ENCODE data around the gene TAGLN2. TPM values are rescaled to one million over a fixed set of nuclear protein-coding genes. Genes with fewer than 3 reads are reported as not detected.
"Not testable (repeated sequence)": the region's sequence is repeated elsewhere in the genome, so short reads cannot be mapped to it uniquely, and the experiment has no call there.

The TAGLN2 gene
- polyA plus RNA-seq, 2 of the 4 experiments (the other 2 are of a cell fraction), result 536 to 811 TPM

- POLR2A ChIA-PET, result no interaction called here
- CTCF ChIA-PET, result interaction anchor here (1.2 to 2.1 kb wide), 5 partner anchors 9 to 739 kb away, joined by 3 to 12 read pairs (median 7); no protein-coding TSS in a partner anchor
- H3K4me2 ChIP-seq, result no peak overlapping the region
- no peak for ATAC-seq
- TF ChIP-seq ATOH8 (CRISPR knock-in tag; IDR thresholded peaks at IDR 0.05; ENCODE audit: low read depth) (no peak), FOSL2 (IDR thresholded peaks at IDR 0.05) (no peak), FOSL2 (CRISPR knock-in tag; IDR thresholded peaks at IDR 0.05) (no peak), KDM5A (IDR thresholded peaks at IDR 0.05) (no peak), ELK1 (IDR thresholded peaks at IDR 0.05; ENCODE audit: low read depth, low read length) (no peak), BHLHE40 (IDR thresholded peaks at IDR 0.05; ENCODE audit: low read depth, low read length) (no peak), GATA3 (IDR thresholded peaks at IDR 0.05; ENCODE audit: borderline replicate concordance) (no peak), MAZ (IDR thresholded peaks at IDR 0.05; ENCODE audit: borderline replicate concordance, low read depth, low read length) (no peak), POLR2AphosphoS2 (conservative IDR thresholded peaks at IDR 0.05; ENCODE audit: low read length) (no peak), SMC3 (IDR thresholded peaks at IDR 0.05) (no peak)
- H3K27ac ChIP-seq, result no peak overlapping the region
- WGBS (ENCODE audit: missing lambda C conversion rate), result 90% methylated on average over 2 of the region's 2 CpGs
- no peaks in the 10 kb centered on the region for H3K4me1 ChIP-seq
- DNase-seq (ENCODE audit: low read depth in 1 of 2, low spot score in 1 of 2), result no peak
- H3K4me3 ChIP-seq, result no peak overlapping the region
- FAIRE-seq, result no peak
- no peaks in the 10 kb centered on the region for H3K9me3 ChIP-seq
Observed at GRCh38 chr1:159900755-159901360, 24.4 kb downstream of the TAGLN2 start.

DNA sequence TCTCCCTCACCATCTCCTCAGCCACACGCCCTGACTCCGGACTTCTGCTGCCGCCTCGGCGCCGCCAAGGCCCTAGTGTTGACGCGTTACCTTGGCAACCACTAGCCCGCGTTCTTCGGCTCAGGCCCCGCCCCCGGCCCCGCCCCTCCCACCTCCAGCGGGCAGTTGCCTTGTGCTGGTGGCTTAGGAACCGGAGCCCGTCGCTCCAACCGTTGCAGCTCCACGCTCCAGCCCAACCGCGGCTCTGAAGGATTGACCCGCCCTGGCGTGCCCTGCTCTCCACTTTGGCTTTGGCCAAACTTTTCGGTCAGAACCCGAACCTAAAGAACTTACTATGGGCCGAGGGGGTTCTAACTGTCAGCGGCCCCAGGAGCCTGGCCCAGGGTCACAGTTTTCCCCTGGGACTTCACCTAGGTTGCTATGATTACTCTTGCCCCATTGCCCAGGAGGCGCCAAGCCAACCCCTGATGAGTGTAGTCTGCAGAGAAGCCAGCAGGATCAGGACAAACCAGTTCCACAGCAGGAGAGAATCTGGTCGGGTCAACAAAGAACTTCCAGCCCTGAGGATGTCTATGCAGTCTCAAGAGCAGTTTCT, 25.1 kb downstream of the TAGLN2 start, which contains the start of gene CFAP45:
Gene CFAP45, minus strand, starts transcription at position 80 of the 595 bp plus-strand sequence. Its CDS starts 67 bp downstream, at position 13.
- Histone ChIP-seq H3K27ac (peak within 1 kb of the TSS in 1 of 2 experiments; percentile 13; a peak in 1 of 6 replicates), H3K4me3 (no peak within 1 kb of the TSS)

GRCh38 chr1:159899634-159900033, 25.7 kb downstream of the TAGLN2 start:
- peak overlapping the region; percentile 50 for H3K4me2 ChIP-seq
- H3K4me1 ChIP-seq; FAIRE-seq; DNase-seq (ENCODE audit: low read depth in 1 of 2, low spot score in 1 of 2); ATAC-seq; H3K9me3 ChIP-seq; POLR2A ChIA-PET; H3K4me3 ChIP-seq: not testable (repeated sequence)
- peak overlapping the region in 1 of 2 experiments; percentile 13; a peak in 1 of 6 replicates for H3K27ac ChIP-seq
- WGBS (ENCODE audit: missing lambda C conversion rate), result 97% methylated on average over 14 of the region's 15 CpGs
- CTCF ChIA-PET, result interaction anchor here (1.6 kb wide), 3 partner anchors 7 to 108 kb away, joined by 6 to 12 read pairs (median 7); no protein-coding TSS in a partner anchor

More for the DNA sequence above, 25.1 kb downstream of the TAGLN2 start, which contains the start of gene CFAP45:
- 52% methylated on average over 22 of the region's 30 CpGs for WGBS (ENCODE audit: missing lambda C conversion rate)
- CTCF ChIA-PET, result interaction anchor here (1.2 to 2.1 kb wide), 5 partner anchors 8 to 739 kb away, joined by 3 to 12 read pairs (median 7); no protein-coding TSS in a partner anchor
- Histone ChIP-seq H3K9me3 (no peaks in the 10 kb centered on the region), H3K4me2 (peak within 1 kb of the TSS; percentile 50), H3K4me1 (no peaks in the 10 kb centered on the region)
- DNase-seq (ENCODE audit: low read depth in 1 of 2, low spot score in 1 of 2), result peak in 1 of 2 experiments; percentile 59
- FAIRE-seq, result no peak
- POLR2A ChIA-PET, result no interaction called here
- peak; percentile 60 to 80 for ATAC-seq
- TF ChIP-seq ESRRA (IDR thresholded peaks at IDR 0.05; ENCODE audit: borderline replicate concordance, low read length), result no peak
- TF ChIP-seq JUNB (IDR thresholded peaks at IDR 0.05), result no peak

- Histone ChIP-seq H3K9me3 (no peaks in the 10 kb centered on the region), H3K4me1 (no peaks in the 10 kb centered on the region), H3K4me2 (no peak overlapping the region), H3K27ac (no peak overlapping the region), H3K4me3 (no peak overlapping the region)
- POLR2A ChIA-PET, result no interaction called here
- ATAC-seq (no peak), FAIRE-seq (no peak), DNase-seq (ENCODE audit: low read depth in 1 of 2, low spot score in 1 of 2) (no peak)
- CTCF ChIA-PET, result interaction anchor here (1.2 to 14.9 kb wide), 2 partner anchors 99 to 109 kb away, joined by 3 to 565 read pairs; partner anchors contain the start of gene FCRL6
- no peak for TF ChIP-seq MAFK (IDR thresholded peaks at IDR 0.05; ENCODE audit: partially characterized antibody)
- TF ChIP-seq FOXS1 (CRISPR knock-in tag; IDR thresholded peaks at IDR 0.05), result no peak
- TF ChIP-seq NR3C1 (IDR thresholded peaks at IDR 0.05), result no peak
- TF ChIP-seq PBX3 (IDR thresholded peaks at IDR 0.05), result no peak
- no peak for TF ChIP-seq ATOH8 (CRISPR knock-in tag; IDR thresholded peaks at IDR 0.05; ENCODE audit: low read depth)
- no peak for TF ChIP-seq KDM1A (IDR thresholded peaks at IDR 0.05; ENCODE audit: low read depth)
- no peak for TF ChIP-seq MAZ (IDR thresholded peaks at IDR 0.05; ENCODE audit: borderline replicate concordance, low read depth, low read length)
- no peak for TF ChIP-seq RFX5 (IDR thresholded peaks at IDR 0.05)
- TF ChIP-seq CBX8 (IDR thresholded peaks at IDR 0.05), result no peak
- no peak for TF ChIP-seq HOXB5 (CRISPR knock-in tag; IDR thresholded peaks at IDR 0.05)
- no peak for TF ChIP-seq CEBPB (IDR thresholded peaks at IDR 0.05)
- no peak for TF ChIP-seq RAD21 (conservative IDR thresholded peaks at IDR 0.05 in 1 of 2, IDR thresholded peaks at IDR 0.05 in 1 of 2)
- TF ChIP-seq JUN (IDR thresholded peaks at IDR 0.05), result no peak
- 80% methylated on average over 3 of the region's 3 CpGs for WGBS (ENCODE audit: missing lambda C conversion rate)
Observed at GRCh38 chr1:159898527-159898926, 26.8 kb downstream of the TAGLN2 start.

Data from A549 (cell line).